GM18520 (cell line): Measurements from ENCODE around the gene YWHAH.
"Not testable (repeated sequence)": the region's sequence is repeated elsewhere in the genome, so short reads cannot be mapped to it uniquely, and the experiment has no call there.

Source experiments
- ATAC-seq: cut with Tn5 transposase; IDR thresholded peaks from one replicate; pipeline ENCODE4 v1.9.1; 2021; ENCODE audit not compliant: unreplicated experiment

Gene YWHAH

DNA sequence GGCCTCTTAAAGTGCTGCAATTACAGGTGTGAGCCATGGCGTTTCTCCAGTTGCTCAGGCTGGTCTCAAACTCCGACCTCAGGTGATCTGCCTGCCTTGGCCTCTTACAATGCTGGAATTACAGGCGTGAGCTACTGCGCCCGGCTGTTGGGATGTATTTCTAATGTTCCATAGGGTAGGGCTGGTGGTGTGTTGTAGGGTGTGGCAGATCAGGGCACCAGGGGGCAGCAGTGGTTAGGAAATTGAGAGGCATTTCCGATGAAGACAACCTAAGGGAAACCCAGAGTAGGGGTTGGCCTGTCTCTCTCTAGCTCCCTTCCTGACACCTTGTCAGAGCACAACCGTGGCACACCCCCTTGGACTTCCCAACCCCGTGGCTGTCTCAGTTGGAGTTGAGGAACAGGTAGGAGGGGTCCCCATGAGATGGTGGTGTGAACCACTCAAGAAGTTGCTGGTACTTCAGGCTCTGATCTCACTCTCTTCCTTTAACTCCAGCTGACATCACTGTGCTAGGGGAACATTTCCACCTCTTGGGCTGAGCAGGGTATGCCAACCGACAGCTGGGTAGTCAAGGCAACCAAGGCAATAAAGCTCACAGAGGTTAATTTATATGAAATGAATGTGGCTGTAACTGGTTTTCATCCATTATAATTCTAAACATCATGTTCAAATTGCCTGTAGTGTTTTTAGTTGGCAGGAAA is 33.0 kb downstream of the YWHAH start:
- no peak for ATAC-seq

DNA sequence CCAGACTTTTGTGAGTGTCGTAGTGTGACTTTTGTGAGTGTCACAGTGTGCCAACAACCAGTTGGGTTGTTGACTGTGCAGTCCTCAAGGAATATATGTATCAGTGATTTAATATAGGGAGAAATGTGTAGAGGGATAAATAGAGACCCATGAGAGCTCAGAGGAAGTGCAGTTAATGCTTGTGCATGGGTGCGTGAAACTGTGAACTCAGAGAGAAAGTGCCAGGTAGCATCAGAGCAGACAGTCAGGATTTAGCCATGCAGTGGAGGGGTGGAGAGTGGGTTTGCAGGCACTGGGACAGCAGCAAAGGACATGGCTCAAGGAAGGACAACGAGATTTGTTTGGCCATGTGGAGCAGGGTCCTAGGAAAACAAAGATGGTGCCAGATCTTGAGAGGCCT is 33.6 kb downstream of the YWHAH start:
- no peak for ATAC-seq

DNA sequence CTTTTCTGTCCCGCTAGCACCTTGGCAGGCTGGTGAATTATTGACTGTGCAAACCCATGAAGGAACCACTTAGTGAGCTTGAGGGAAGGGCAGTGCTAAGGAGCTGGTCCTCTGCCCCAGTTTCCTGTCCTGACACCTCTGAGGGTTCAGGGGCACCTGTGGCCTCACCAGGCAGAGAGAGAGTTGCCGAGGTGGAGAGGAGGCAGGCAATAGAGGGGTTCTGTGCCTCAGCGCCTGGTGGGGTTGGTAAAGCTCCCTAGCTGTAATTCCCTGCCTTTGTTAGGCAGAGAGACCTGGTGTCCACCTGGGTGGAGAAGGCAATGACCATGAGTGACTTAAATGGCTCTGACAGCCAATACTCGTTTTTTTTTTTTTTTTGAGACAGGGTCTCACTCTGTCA is 36.3 kb downstream of the YWHAH start:
- no peak for ATAC-seq

DNA sequence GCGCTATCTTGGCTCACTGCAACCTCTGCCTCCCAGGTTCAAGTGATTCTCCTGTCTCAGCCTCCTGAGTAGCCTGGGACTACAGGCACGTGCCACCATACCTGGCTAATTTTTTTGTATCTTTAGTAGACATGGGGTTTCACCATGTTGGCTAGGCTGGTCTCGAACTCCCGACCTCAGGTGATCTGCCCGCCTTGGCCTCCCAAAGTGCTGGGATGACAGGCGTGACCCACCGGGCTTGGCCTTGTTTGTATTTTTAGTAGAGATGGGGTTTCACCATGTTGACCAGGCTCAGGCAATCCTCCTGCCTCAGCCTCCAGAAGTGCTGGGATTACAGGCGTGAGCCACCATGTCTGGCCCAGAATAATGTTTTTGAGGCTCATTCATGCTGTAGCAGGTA is 37.6 kb downstream of the YWHAH start:
- ATAC-seq, result not testable (repeated sequence)

GRCh38 chr22:31983911-31984656 is 39.7 kb downstream of the YWHAH start:
- no peak for ATAC-seq

GRCh38 chr22:31987218-31987617 is 42.9 kb downstream of the YWHAH start:
- ATAC-seq, result no peak

DNA sequence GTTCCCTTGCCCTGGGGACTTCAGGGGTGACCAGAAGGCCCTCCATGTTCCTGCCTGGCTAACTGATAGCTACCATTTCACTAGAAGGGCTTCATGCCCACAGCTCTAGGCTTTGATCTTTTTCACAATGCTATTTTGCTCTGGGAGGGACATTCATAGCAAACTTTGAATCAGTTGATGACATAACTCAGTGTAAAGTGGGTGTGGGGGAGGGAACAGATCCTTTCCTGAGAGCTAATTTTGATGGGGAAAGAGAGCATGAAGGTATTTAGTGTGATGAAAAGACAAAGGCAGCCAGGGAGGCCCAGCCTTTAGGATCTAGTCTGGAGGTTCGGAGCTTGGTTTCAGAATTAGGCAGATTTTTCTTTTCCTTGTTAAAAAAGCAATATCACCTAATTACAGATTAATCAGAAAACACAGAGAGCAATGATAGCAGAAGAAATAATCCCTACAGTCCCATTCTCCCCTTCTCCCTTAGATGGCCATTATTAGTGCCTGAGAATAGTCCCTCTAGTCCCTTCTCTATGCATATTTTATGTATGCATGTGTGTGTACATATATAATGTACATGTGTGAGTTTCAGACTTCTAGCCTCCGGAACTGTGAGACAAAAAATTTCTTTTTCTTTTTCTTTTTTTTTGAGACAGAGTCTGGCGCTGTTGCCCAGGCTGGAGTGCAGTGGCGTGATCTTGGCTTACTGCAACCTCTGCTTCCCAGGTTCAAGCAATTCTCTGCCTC is 46.9 kb downstream of the YWHAH start:
- no peak for ATAC-seq

DNA sequence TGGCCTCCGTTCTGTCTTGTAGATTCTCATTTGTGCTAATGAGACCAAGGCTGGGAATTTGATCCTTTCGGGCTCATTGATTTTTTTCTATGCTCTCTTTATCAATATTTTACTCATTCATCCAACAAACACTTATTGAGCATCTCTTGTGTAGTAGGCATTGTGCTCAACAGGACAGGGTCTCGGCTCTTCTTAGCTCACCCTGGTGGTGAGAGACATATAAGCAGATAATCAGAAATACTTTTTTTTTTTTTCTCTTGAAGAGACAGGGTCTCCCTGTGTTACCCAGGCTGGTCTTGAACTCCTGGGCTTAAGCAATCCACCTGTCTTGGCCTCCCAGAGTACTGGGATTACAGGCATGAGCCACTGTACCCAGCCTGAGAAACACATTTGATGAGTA is 50.7 kb downstream of the YWHAH start:
- ATAC-seq, result no peak

GRCh38 chr22:31995807-31996206 is 51.5 kb downstream of the YWHAH start:
- ATAC-seq, result no peak

GRCh38 chr22:31998784-31999385 is 54.5 kb downstream of the YWHAH start:
- no peak for ATAC-seq

DNA sequence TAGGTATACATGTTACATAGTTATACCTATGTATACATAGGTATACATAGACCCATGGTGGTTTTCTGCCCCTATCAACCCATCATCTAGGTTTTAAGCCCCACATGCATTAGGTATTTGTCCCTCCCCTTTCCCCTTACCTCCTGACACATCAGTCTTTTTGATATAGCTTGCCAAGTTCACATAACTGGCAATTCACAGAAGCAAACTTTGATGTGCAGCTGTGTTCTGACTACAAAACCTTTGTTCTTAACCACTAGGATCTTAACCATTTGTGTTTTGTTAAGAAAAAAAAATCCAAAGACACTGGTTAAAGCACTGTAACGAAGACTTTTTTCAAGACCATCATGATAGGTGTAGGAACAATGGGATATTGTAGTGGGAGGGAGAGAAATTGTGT is 55.8 kb downstream of the YWHAH start:
- no peak for ATAC-seq

DNA sequence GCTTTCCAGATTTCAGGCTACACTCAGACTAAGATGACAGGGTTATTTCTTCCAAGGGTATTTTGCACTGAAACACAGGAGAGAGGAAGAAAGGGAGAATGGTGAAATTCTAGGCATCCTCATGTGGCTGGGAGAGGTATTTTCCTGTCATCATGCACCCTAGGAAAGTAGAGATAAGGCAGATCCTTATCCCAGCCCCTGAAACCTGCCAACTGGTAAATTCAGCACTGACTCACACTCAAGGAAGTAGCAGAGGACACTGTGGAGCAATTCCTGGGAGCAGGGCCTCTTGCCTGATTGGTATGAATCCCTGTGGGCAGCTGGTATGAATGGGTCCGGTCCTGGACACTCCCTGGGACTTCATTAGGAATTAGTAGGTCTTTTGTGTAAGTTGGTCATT is 61.1 kb downstream of the YWHAH start:
- ATAC-seq, result no peak
